Suprapubic skin (tissue), 4 donors: ENCODE measurements around the gene TDRD3.

ENCODE experiments used
- EP300 ChIP-seq: sonication (generic); formaldehyde crosslinking; IDR thresholded peaks from one replicate; pipeline ENCODE4 v1.6.1; 2017; ENCODE audit warnings: antibody characterized with exemption
- POLR2A ChIP-seq, 2 donors: fragments of 450-650 bp; IDR thresholded peaks; one replicate each; pipeline ENCODE4 v1.6.1; 2017; ENCODE audit warnings: antibody characterized with exemption in 2 of 2, mild to moderate bottlenecking in 2 of 2, moderate library complexity in 2 of 2
- POLR2AphosphoS5 ChIP-seq, 3 donors: sonication (generic); formaldehyde crosslinking; IDR thresholded peaks; one replicate each; pipeline ENCODE4 v1.6.1; 2017; ENCODE audit warnings: antibody characterized with exemption in 3 of 3
- TF ChIP-seq, protein P1 (sequence below), 2 donors: fragments of 200-600 bp in 1 of 2; fragments of 450-650 bp in 1 of 2; sonication (generic) in 1 of 2; IDR thresholded peaks; one replicate each; pipeline ENCODE4 v1.5.1; 2016 to 2019; ENCODE audit warnings: antibody characterized with exemption in 2 of 2, mild to moderate bottlenecking in 1 of 2, moderate library complexity in 1 of 2

DNA sequence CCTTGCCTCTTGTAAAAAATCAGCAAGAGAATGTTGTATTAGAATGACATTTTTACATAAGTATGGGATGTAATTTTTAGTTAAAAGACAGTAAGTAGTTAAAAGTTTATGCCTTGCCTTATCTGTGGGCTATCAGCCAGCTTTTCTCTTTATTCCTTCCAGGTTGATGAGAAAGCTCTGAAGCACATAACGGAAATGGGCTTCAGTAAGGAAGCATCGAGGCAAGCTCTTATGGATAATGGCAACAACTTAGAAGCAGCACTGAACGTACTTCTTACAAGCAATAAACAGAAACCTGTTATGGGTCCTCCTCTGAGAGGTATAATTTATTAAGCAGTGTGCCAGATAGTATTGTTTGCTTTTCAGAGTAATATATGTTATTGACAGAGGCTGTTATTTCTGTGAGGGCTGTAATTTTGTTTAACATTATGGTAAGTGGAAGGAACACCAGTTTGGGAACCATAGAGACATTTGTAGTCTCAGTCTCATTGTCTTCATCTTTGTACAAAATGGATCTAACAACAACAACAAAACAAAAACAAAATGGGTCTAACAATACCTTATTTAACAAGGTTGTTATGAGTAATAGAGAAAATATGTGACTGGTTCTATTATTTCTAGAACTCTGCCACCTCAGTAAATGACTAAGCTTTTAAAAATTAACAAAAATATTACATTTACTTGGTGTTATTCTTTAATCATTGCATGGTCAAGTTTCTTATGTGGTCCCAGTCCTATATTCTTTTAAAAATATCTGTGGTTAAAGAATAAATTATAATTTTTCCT is 112.8 kb downstream of the TDRD3 start:
- TF ChIP-seq, protein P1, sequence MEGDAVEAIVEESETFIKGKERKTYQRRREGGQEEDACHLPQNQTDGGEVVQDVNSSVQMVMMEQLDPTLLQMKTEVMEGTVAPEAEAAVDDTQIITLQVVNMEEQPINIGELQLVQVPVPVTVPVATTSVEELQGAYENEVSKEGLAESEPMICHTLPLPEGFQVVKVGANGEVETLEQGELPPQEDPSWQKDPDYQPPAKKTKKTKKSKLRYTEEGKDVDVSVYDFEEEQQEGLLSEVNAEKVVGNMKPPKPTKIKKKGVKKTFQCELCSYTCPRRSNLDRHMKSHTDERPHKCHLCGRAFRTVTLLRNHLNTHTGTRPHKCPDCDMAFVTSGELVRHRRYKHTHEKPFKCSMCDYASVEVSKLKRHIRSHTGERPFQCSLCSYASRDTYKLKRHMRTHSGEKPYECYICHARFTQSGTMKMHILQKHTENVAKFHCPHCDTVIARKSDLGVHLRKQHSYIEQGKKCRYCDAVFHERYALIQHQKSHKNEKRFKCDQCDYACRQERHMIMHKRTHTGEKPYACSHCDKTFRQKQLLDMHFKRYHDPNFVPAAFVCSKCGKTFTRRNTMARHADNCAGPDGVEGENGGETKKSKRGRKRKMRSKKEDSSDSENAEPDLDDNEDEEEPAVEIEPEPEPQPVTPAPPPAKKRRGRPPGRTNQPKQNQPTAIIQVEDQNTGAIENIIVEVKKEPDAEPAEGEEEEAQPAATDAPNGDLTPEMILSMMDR (IDR thresholded peaks at IDR 0.05), result no peak
- TF ChIP-seq POLR2A (IDR thresholded peaks at IDR 0.05), result no peak
- no peak for TF ChIP-seq EP300
- no peak for TF ChIP-seq POLR2AphosphoS5 (IDR thresholded peaks at IDR 0.05)
